GM23338 (cell line): ENCODE results near the gene UBQLNL. TPM values are rescaled to one million over a fixed set of nuclear protein-coding genes. Genes with fewer than 3 reads are reported as not detected.

Experiments used
- ATAC-seq: fragments of 200-7000 bp; cut with Tn5 transposase; 3 replicates; pipeline ENCODE4 v1.9.1; 2020
- DNase-seq: peaks from one replicate; pipeline ENCODE4 v3.0.0-alpha.2; 2015; ENCODE audit warnings: low spot score
- H2AFZ ChIP-seq: fragments of 200-600 bp; sonication (generic); 2 replicates; pipeline ENCODE4 v1.8.0; 2016; ENCODE audit warnings: antibody characterized with exemption, mild to moderate bottlenecking, moderate library complexity
- H3F3A ChIP-seq: fragments of 200-600 bp; sonication (generic); replicated peaks from 2 replicates; pipeline ENCODE4 v1.8.0; 2017; ENCODE audit warnings: antibody characterized with exemption, mixed run types, low read depth
- H3K27ac ChIP-seq: fragments of 200-600 bp; sonication (generic); 2 replicates; pipeline ENCODE4 v1.6.1; 2016; ENCODE audit warnings: low read depth
- H3K27me3 ChIP-seq: fragments of 200-600 bp; sonication (generic); 2 replicates; pipeline ENCODE4 v1.8.0; 2016; ENCODE audit warnings: mild to moderate bottlenecking, mixed run types, moderate library complexity; ENCODE audit not compliant: insufficient read depth
- H3K36me3 ChIP-seq: fragments of 200-600 bp; sonication (generic); 2 replicates; pipeline ENCODE4 v1.8.0; 2016; ENCODE audit warnings: mild to moderate bottlenecking; ENCODE audit not compliant: insufficient read depth
- H3K4me1 ChIP-seq: fragments of 200-600 bp; sonication (generic); 2 replicates; pipeline ENCODE4 v1.8.0; 2016; ENCODE audit warnings: mild to moderate bottlenecking, moderate library complexity; ENCODE audit not compliant: insufficient read depth
- H3K4me2 ChIP-seq: fragments of 200-600 bp; sonication (generic); 2 replicates; pipeline ENCODE4 v1.7.1; 2017; ENCODE audit warnings: mixed run types
- H3K4me3 ChIP-seq: fragments of 200-600 bp; sonication (generic); 2 replicates; pipeline ENCODE4 v1.6.1; 2016; ENCODE audit warnings: mixed run types
- H3K79me2 ChIP-seq: fragments of 200-600 bp; sonication (generic); replicated peaks from 2 replicates; pipeline ENCODE4 v1.8.0; 2017; ENCODE audit warnings: mild to moderate bottlenecking; ENCODE audit not compliant: insufficient read depth
- H3K9me2 ChIP-seq: fragments of 200-600 bp; sonication (generic); 2 replicates; pipeline ENCODE4 v1.8.0; 2017; ENCODE audit not compliant: insufficient read depth
- H4K20me1 ChIP-seq: fragments of 200-600 bp; sonication (generic); replicated peaks from 2 replicates; pipeline ENCODE4 v1.8.0; 2017; ENCODE audit warnings: mild to moderate bottlenecking; ENCODE audit not compliant: insufficient read depth
- H3K27ac Mint-ChIP-seq: 2 replicates; pipeline ENCODE4 v1.8.0; 2020; ENCODE audit warnings: inconsistent platforms, mild to moderate bottlenecking, moderate library complexity, mixed read lengths
- H3K27me3 Mint-ChIP-seq: 3 replicates; pipeline ENCODE4 v1.8.0; 2022; ENCODE audit warnings: low read depth, mild to moderate bottlenecking, moderate library complexity, mixed read lengths, inconsistent platforms; ENCODE audit not compliant: insufficient read depth, poor library complexity
- H3K36me3 Mint-ChIP-seq: 3 replicates; pipeline ENCODE4 v1.8.0; 2021; ENCODE audit warnings: low read depth, mild to moderate bottlenecking, inconsistent platforms, moderate library complexity, mixed read lengths
- H3K4me1 Mint-ChIP-seq: 3 replicates; pipeline ENCODE4 v1.8.0; 2020; ENCODE audit warnings: mild to moderate bottlenecking, inconsistent platforms, mixed read lengths
- H3K4me3 Mint-ChIP-seq: 3 replicates; pipeline ENCODE4 v1.8.0; 2021; ENCODE audit warnings: moderate library complexity, mild to moderate bottlenecking, inconsistent platforms, mixed read lengths
- H3K9me3 Mint-ChIP-seq: 3 replicates; pipeline ENCODE4 v1.8.0; 2020; ENCODE audit warnings: moderate library complexity, mild to moderate bottlenecking, inconsistent platforms, mixed read lengths
- CREB1 ChIP-seq: fragments of 250-450 bp; sonication (Bioruptor Pico); IDR thresholded peaks from 2 replicates; pipeline ENCODE4 v1.5.0; 2020; ENCODE audit warnings: low read depth, mild to moderate bottlenecking, moderate library complexity
- CTCF ChIP-seq, 2 experiments: fragments of 200-600 bp in 1 of 2; sonication (generic) in 1 of 2; conservative IDR thresholded peaks; 2 replicates each; pipeline versions ENCODE4 v1.5.1 to v1.6.1; 2016 to 2017; ENCODE audit warnings: antibody characterized with exemption in 2 of 2, low read depth in 2 of 2, mild to moderate bottlenecking in 2 of 2, moderate library complexity in 1 of 2
- EZH2 ChIP-seq: fragments of 200-600 bp; sonication (generic); IDR thresholded peaks from one replicate; pipeline ENCODE4 v1.8.0; 2017; ENCODE audit warnings: antibody characterized with exemption, mild to moderate bottlenecking, low read depth; ENCODE audit not compliant: unreplicated experiment
- EZH2phosphoT487 ChIP-seq: fragments of 200-600 bp; sonication (generic); IDR thresholded peaks from one replicate; pipeline ENCODE4 v1.8.1; 2018; ENCODE audit warnings: antibody characterized with exemption; ENCODE audit not compliant: unreplicated experiment
- JUNB ChIP-seq: IDR thresholded peaks from one replicate; pipeline ENCODE4 v1.6.1; 2016; ENCODE audit warnings: antibody characterized with exemption; ENCODE audit not compliant: unreplicated experiment
- NANOG ChIP-seq: IDR thresholded peaks from 2 replicates; pipeline ENCODE4 v1.6.1; 2016; ENCODE audit warnings: antibody characterized with exemption, borderline replicate concordance
- POLR2AphosphoS5 ChIP-seq: IDR thresholded peaks from 2 replicates; pipeline ENCODE4 v1.6.1; 2016; ENCODE audit warnings: antibody characterized with exemption, low read depth
- STAT1 ChIP-seq: IDR thresholded peaks from one replicate; pipeline ENCODE4 v1.6.1; 2016; ENCODE audit warnings: antibody characterized with exemption; ENCODE audit not compliant: unreplicated experiment
- ZNF114 ChIP-seq: fragments of 250-450 bp; sonication (Bioruptor Pico); IDR thresholded peaks from 2 replicates; pipeline ENCODE4 v1.5.0; 2020; ENCODE audit warnings: mild to moderate bottlenecking, moderate library complexity
- ZNF331 ChIP-seq: fragments of 250-450 bp; sonication (Bioruptor Pico); IDR thresholded peaks from 2 replicates; pipeline ENCODE4 v1.5.0; 2020; ENCODE audit warnings: low read depth, mild to moderate bottlenecking, moderate library complexity
- ZNF462 ChIP-seq: fragments of 250-450 bp; sonication (Bioruptor Pico); IDR thresholded peaks from 2 replicates; pipeline ENCODE4 v1.5.0; 2020; ENCODE audit warnings: mild to moderate bottlenecking, moderate library complexity
- polyA plus RNA-seq: library from polyadenylated mRNA; unstranded; fragments of >200 nt; fragmentation: Nextera tagmentation; extraction: Ambion mirVana; gene quantifications from 2 replicates; pipeline ENCODE4 v1.2.1, GENCODE V29; 2016
- total RNA-seq: library from RNA; depleted of rRNA; stranded (reverse); fragments of >200 nt; shearing (Covaris generic); gene quantifications from 2 replicates; pipeline ENCODE4 v1.2.3, GENCODE V29; 2014
- TF ChIP-seq, protein P1 (sequence below): IDR thresholded peaks from one replicate; pipeline ENCODE4 v1.6.1; 2018; ENCODE audit warnings: antibody characterized with exemption; ENCODE audit not compliant: unreplicated experiment
- TF ChIP-seq, protein P2 (sequence below): IDR thresholded peaks from 2 replicates; pipeline ENCODE4 v1.6.1; 2016; ENCODE audit warnings: antibody characterized with exemption

The UBQLNL gene
- total and polyA plus RNA-seq, 2 experiments from 2014 or later = 0.52 TPM; not detected in 1

DNA sequence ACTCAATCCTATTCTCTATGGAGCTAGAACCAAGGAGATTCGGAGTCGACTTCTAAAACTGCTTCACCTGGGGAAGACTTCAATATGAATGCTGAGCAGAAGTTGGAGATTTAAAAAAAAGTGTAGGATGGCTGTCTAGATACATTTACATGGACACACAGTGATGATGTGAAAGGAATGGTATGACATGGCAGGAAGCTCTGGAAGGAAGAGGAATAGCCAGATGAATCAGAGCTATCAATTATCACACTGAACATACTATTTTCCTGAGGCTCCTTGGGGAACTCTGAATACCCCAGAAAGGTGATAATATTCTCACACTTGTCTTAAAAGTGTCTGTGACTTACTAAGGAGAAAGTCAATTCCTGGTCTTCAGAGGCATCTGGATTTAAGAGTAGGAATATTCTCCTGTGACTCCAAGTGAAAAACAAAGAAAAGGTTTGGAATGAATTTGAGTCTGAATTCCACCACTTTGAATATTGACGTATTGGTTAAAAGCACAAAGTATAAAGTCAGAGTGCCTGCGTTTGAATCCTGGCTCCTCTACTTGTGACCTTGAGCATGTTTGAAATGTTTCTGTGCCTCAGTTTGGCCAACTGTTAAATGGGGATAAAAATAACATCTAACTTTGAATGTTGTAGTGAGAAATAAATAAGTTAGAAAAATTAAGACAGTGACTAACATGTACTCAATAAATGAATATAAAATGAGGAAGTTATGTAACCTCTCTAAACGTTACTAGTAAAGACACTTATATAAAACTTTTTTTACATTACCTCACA, 26.7 kb downstream of the UBQLNL start:
- no peak overlapping the region for H2AFZ ChIP-seq
- H3K4me2 ChIP-seq = no peak overlapping the region
- Mint-ChIP-seq H3K36me3 (no peaks in the 10 kb centered on the region), H3K4me3 (no peak overlapping the region), H3K4me1 (no peaks in the 10 kb centered on the region), H3K27me3 (no peaks in the 10 kb centered on the region), H3K27ac (no peak overlapping the region), H3K9me3 (no peaks in the 10 kb centered on the region)
- H3K27me3 ChIP-seq = no peaks in the 10 kb centered on the region
- H3K36me3 ChIP-seq = no peaks in the 10 kb centered on the region
- no peaks in the 10 kb centered on the region for H3K4me1 ChIP-seq
- H3K79me2 ChIP-seq = no peaks in the 10 kb centered on the region
- no peak overlapping the region for H3K4me3 ChIP-seq
- TF ChIP-seq EZH2phosphoT487 (no peak), CREB1 (CRISPR knock-in tag) (no peak), EZH2 (no peak), ZNF114 (CRISPR knock-in tag) (no peak), ZNF462 (no peak), ZNF331 (no peak), CTCF (conservative IDR thresholded peaks at IDR 0.05; ENCODE audit: low read depth in 2 of 2) (no peak), STAT1 (no peak), JUNB (no peak), POLR2AphosphoS5 (no peak), NANOG (no peak)
- TF ChIP-seq, protein P1, sequence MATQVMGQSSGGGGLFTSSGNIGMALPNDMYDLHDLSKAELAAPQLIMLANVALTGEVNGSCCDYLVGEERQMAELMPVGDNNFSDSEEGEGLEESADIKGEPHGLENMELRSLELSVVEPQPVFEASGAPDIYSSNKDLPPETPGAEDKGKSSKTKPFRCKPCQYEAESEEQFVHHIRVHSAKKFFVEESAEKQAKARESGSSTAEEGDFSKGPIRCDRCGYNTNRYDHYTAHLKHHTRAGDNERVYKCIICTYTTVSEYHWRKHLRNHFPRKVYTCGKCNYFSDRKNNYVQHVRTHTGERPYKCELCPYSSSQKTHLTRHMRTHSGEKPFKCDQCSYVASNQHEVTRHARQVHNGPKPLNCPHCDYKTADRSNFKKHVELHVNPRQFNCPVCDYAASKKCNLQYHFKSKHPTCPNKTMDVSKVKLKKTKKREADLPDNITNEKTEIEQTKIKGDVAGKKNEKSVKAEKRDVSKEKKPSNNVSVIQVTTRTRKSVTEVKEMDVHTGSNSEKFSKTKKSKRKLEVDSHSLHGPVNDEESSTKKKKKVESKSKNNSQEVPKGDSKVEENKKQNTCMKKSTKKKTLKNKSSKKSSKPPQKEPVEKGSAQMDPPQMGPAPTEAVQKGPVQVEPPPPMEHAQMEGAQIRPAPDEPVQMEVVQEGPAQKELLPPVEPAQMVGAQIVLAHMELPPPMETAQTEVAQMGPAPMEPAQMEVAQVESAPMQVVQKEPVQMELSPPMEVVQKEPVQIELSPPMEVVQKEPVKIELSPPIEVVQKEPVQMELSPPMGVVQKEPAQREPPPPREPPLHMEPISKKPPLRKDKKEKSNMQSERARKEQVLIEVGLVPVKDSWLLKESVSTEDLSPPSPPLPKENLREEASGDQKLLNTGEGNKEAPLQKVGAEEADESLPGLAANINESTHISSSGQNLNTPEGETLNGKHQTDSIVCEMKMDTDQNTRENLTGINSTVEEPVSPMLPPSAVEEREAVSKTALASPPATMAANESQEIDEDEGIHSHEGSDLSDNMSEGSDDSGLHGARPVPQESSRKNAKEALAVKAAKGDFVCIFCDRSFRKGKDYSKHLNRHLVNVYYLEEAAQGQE = no peak
- TF ChIP-seq, protein P2, sequence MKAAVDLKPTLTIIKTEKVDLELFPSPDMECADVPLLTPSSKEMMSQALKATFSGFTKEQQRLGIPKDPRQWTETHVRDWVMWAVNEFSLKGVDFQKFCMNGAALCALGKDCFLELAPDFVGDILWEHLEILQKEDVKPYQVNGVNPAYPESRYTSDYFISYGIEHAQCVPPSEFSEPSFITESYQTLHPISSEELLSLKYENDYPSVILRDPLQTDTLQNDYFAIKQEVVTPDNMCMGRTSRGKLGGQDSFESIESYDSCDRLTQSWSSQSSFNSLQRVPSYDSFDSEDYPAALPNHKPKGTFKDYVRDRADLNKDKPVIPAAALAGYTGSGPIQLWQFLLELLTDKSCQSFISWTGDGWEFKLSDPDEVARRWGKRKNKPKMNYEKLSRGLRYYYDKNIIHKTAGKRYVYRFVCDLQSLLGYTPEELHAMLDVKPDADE = no peak
- ATAC-seq (no peak), DNase-seq (no peak)
- no peaks in the 10 kb centered on the region for H3F3A ChIP-seq
- H3K9me2 ChIP-seq = peaks cover 3% of the 10 kb centered on the region; the same call in 1 of the 2 replicates
- no peak overlapping the region for H3K27ac ChIP-seq
- H4K20me1 ChIP-seq = no peaks in the 10 kb centered on the region
